Measurements from ENCODE around the gene FAM83F.
"Not testable (repeated sequence)": the region's sequence is repeated elsewhere in the genome, so short reads cannot be mapped to it uniquely, and the experiment has no call there.

FAM83F gene

GRCh38 chr22:40019100-40019499 lies 24.3 kb downstream of the FAM83F start:
- DNase-seq: no peak

- DNase-seq: no peak
Measured at GRCh38 chr22:40020956-40021355, 26.2 kb downstream of the FAM83F start.

- peak; percentile 44 for DNase-seq
Measured at GRCh38 chr22:40021401-40022000, 26.7 kb downstream of the FAM83F start.

- DNase-seq: peak; percentile 56
Measured at GRCh38 chr22:40022536-40023240, 27.9 kb downstream of the FAM83F start.

- DNase-seq: peak; percentile 56
Measured at GRCh38 chr22:40023341-40023841, 28.6 kb downstream of the FAM83F start.

- peak; percentile 6 for DNase-seq
Measured at GRCh38 chr22:40024201-40025061, 29.7 kb downstream of the FAM83F start.

GRCh38 chr22:40025062-40025379 lies 30.3 kb downstream of the FAM83F start:
- not testable (repeated sequence) for DNase-seq

- no peak for DNase-seq
Measured at GRCh38 chr22:40025856-40026255, 31.1 kb downstream of the FAM83F start.

GRCh38 chr22:40026641-40027040 lies 31.9 kb downstream of the FAM83F start:
- no peak for DNase-seq

GRCh38 chr22:40027191-40028097 lies 32.7 kb downstream of the FAM83F start:
- DNase-seq: no peak

- no peak for DNase-seq
Measured at GRCh38 chr22:40028098-40028425, 33.3 kb downstream of the FAM83F start.

- no peak for DNase-seq
Measured at GRCh38 chr22:40029189-40029890, 34.6 kb downstream of the FAM83F start.

GRCh38 chr22:40030026-40030757 lies 35.4 kb downstream of the FAM83F start:
- no peak for DNase-seq

- no peak for DNase-seq
Measured at GRCh38 chr22:40030758-40031095, 36.0 kb downstream of the FAM83F start.

GRCh38 chr22:40031766-40032470 lies 37.2 kb downstream of the FAM83F start:
- DNase-seq: peak; percentile 6

- peak; percentile 44 for DNase-seq
Measured at GRCh38 chr22:40033586-40034380, 39.0 kb downstream of the FAM83F start.

- no peak for DNase-seq
Measured at GRCh38 chr22:40035351-40035750, 40.6 kb downstream of the FAM83F start.

GRCh38 chr22:40036126-40036525 lies 41.4 kb downstream of the FAM83F start:
- no peak for DNase-seq

- DNase-seq: peak; percentile 2
Measured at GRCh38 chr22:40036591-40037225, 42.0 kb downstream of the FAM83F start.

Measured in DMS79 treated with DMSO at 0.1 percent for 48 hours (cell line).